Fibroblast of the aortic adventitia (primary cell): ENCODE results near the gene GARNL3. TPM values are rescaled to one million over a fixed set of nuclear protein-coding genes. Genes with fewer than 3 reads are reported as not detected.

ENCODE experiments used
- DNase-seq: peaks from one replicate; pipeline ENCODE4 v3.0.0-alpha.2; 2010; ENCODE audit warnings: low read depth
- H3K4me3 ChIP-seq: 2 replicates; pipeline ENCODE4 v1.5.1; 2011; ENCODE audit warnings: low read depth, mild to moderate bottlenecking, control low read depth, low read length, moderate library complexity
- total RNA-seq: library from RNA; depleted of rRNA; stranded (reverse); fragments of >200 nt; gene quantifications from 2 replicates; pipeline ENCODE4 v1.2.3, GENCODE V29; 2012; ENCODE audit warnings: low replicate concordance
- TF ChIP-seq, protein P1 (sequence below): IDR thresholded peaks from 2 replicates; pipeline ENCODE4 v1.5.1; 2011; ENCODE audit warnings: mild to moderate bottlenecking, low read length, control low read depth, inconsistent platforms; ENCODE audit not compliant: insufficient read depth

Gene GARNL3
- total RNA-seq, 1 donor, result 2.5 TPM

DNA sequence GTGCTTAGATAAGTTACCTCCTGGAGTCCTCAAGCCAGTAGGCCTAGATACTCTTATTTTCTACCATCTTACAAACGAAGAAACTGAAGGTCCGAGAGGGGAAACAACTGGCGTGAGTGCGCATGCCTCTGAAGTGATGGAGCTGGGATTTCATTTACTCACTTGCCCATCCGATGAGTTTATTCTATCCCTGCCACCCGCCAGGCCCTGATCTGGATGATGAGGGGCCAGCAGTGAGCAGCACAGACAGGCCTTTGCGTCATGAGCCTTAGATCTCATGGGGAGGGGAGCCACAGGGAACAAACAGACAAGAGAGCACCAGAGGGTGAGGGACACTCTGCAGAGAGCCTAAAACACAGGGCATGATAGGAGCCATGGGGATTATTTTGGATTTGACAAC is 98.3 kb downstream of the GARNL3 start:
- TF ChIP-seq, protein P1, sequence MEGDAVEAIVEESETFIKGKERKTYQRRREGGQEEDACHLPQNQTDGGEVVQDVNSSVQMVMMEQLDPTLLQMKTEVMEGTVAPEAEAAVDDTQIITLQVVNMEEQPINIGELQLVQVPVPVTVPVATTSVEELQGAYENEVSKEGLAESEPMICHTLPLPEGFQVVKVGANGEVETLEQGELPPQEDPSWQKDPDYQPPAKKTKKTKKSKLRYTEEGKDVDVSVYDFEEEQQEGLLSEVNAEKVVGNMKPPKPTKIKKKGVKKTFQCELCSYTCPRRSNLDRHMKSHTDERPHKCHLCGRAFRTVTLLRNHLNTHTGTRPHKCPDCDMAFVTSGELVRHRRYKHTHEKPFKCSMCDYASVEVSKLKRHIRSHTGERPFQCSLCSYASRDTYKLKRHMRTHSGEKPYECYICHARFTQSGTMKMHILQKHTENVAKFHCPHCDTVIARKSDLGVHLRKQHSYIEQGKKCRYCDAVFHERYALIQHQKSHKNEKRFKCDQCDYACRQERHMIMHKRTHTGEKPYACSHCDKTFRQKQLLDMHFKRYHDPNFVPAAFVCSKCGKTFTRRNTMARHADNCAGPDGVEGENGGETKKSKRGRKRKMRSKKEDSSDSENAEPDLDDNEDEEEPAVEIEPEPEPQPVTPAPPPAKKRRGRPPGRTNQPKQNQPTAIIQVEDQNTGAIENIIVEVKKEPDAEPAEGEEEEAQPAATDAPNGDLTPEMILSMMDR, result no peak

DNA sequence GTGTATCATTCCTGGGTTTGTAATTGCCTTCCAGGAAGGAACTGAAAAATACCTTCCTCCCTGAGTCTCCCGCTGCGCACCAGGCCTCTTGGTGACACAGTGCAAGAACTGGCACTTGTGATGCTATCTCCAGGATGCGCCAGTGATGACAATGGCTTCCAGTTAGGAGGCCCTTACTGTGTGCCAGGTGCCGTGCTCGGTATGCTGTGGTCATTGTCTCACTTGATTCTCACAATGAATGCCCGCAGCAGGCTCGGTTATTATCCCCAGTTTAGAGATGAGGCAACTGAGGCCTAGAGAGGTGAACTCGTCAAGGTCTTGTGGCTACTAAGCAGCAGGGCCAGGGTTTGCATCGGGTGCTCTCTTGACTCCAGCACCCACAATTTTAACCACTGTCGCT is 100.9 kb downstream of the GARNL3 start:
- TF ChIP-seq, protein P1, result no peak

More for the DNA sequence above, 98.3 kb downstream of the GARNL3 start:
- DNase-seq, result no peak
- H3K4me3 ChIP-seq, result no peak overlapping the region

DNA sequence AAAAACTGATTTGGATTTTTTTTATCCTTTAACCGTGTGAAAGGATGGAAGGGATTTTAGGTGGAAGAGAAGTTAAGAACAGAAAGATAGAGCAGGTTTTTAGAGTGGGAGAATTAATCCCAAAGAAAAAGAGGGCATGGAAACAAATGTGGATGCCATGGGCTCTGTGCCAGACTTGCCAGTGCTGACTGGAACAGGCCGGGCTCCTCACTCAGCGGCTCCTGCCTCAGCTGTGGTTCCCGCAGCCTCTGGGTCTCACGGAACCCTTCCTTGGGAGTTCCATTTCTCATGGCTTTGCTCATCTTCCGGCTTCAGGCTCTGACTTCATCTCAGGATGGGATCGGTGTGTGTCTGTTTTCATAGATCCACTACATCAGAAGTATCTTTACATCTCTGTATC is 102.0 kb downstream of the GARNL3 start:
- no peak for DNase-seq
- H3K4me3 ChIP-seq, result no peak overlapping the region
- TF ChIP-seq, protein P1, result no peak

More for the DNA sequence above, 100.9 kb downstream of the GARNL3 start:
- no peak overlapping the region for H3K4me3 ChIP-seq
- DNase-seq, result no peak

DNA sequence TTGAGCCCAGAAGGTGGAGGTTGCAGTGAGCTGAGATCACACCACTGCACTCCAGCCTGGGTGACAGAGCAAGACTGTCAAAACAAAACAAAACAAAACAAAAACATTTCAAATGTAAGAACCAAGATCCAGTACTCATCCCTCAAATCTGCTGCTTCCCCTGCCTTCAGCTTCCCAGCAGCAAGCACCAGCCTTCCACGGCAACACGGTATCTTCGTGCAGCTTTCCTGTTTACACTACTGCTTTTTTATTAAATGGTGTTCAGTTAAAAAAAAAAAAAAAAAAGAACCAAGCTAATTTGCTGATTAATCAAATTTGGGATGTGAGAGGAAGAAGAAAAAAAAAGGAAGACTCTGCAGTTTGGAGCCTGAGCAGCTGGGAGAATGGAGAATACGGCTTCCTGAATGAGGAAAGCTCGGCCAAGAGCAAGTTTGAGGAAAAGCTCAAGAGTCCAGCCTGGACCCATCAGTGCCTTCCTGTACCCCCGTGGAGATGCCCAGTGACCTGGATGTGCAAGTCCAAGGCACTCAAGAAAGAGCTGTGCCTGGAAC is 104.4 kb downstream of the GARNL3 start:
- DNase-seq, result no peak
- H3K4me3 ChIP-seq, result no peak overlapping the region
- TF ChIP-seq, protein P1, result no peak

DNA sequence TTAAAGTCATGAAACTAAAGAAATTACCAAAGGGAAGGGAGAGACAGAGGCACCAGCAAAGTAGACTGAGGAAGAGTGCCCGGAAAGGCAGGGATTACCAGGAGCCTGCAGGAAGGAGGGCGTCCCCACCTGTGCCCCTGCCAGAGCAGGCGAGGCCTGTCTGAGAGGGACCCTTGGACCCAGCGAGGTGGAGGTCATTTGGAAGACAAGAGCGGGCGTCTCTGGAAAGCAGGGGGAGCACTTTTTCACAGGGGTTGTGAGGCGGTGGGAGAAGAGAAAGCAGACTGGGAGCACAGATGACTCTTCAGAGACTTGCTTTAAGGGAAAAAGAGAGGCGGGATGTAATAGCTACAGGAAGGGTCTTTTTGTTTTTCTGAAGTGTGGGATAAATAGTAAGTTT is 104.9 kb downstream of the GARNL3 start:
- TF ChIP-seq, protein P1, result no peak
- DNase-seq, result no peak
- no peak overlapping the region for H3K4me3 ChIP-seq

DNA sequence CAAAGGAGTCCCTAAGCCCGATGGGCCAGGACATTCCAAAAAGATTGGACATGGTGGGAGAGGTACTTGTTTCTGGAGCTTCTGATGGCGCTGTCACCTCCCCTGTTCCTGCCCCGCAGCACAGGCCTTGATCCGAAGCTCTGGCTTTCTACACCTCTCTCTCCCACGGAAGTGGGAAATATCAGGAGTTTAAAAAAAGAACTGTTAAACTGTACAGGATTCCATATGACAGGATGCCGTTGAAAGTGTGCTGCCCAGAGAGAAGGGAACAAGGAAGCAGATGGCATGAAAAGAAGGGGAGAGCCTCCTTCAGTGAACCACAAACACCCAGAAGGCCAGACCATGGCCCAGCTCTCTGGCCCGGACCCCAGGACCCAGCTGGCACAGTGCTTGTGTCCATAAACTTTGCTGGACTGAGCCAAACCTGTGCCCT is 105.6 kb downstream of the GARNL3 start:
- TF ChIP-seq, protein P1, result no peak
- no peak overlapping the region for H3K4me3 ChIP-seq
- DNase-seq, result no peak
